Keratinocyte (primary cell): ENCODE results near the gene RASD2. TPM values are rescaled to one million over a fixed set of nuclear protein-coding genes. Genes with fewer than 3 reads are reported as not detected.

Experiments
- DNase-seq: peaks from one replicate; pipeline ENCODE4 v3.0.0-alpha.2; 2011; ENCODE audit warnings: low read depth, missing footprints, low spot score
- FAIRE-seq: peaks from 2 replicates; lab custom pipeline; 2011; peaks lifted over from hg19 to GRCh38; lab: Jason Lieb, UNC
- H2AFZ ChIP-seq: 2 replicates; pipeline ENCODE4 v1.6.0; 2012; ENCODE audit warnings: low read length, control low read depth, inconsistent platforms; ENCODE audit not compliant: control insufficient read depth
- H3K27ac ChIP-seq: 2 replicates; pipeline ENCODE4 v1.5.1; 2011; ENCODE audit warnings: low read length; ENCODE audit not compliant: control insufficient read depth, insufficient read depth
- H3K27me3 ChIP-seq: 3 replicates; pipeline ENCODE4 v1.6.0; 2011; ENCODE audit warnings: low read length; ENCODE audit not compliant: control insufficient read depth, insufficient read depth; ENCODE audit errors: extremely low read depth
- H3K36me3 ChIP-seq, 2 experiments: 2 replicates in 1 of 2; 3 replicates in 1 of 2; pipeline ENCODE4 v1.5.1; 2011; ENCODE audit warnings: low read length in 2 of 2, mild to moderate bottlenecking in 1 of 2; ENCODE audit not compliant: control insufficient read depth in 2 of 2, insufficient read depth in 2 of 2; ENCODE audit errors: extremely low read depth in 1 of 2
- H3K4me1 ChIP-seq: 3 replicates; pipeline ENCODE4 v1.5.1; 2011; ENCODE audit warnings: low read length; ENCODE audit not compliant: control insufficient read depth, insufficient read depth; ENCODE audit errors: extremely low read depth
- H3K4me2 ChIP-seq: 3 replicates; pipeline ENCODE4 v1.6.0; 2011; ENCODE audit warnings: low read depth, low read length; ENCODE audit not compliant: control insufficient read depth, insufficient read depth; ENCODE audit errors: extremely low read depth
- H3K4me3 ChIP-seq, 3 experiments: fragments of 200-600 bp in 1 of 3; sonication (generic) in 1 of 3; 2 replicates in 2 of 3; 3 replicates in 1 of 3; pipeline ENCODE4 v1.5.1; 2011 to 2016; ENCODE audit warnings: low read length in 3 of 3, mild to moderate bottlenecking in 3 of 3, control low read depth in 2 of 3, inconsistent platforms in 1 of 3, low read depth in 1 of 3, mixed read lengths in 1 of 3, mixed run types in 1 of 3, moderate library complexity in 1 of 3; ENCODE audit not compliant: control insufficient read depth in 2 of 3, insufficient read depth in 2 of 3; ENCODE audit errors: extremely low read depth in 1 of 3
- H3K79me2 ChIP-seq: 2 replicates; pipeline ENCODE4 v1.6.0; 2012; ENCODE audit warnings: low read length; ENCODE audit not compliant: control insufficient read depth, insufficient read depth
- H3K9ac ChIP-seq: 3 replicates; pipeline ENCODE4 v1.6.0; 2011; ENCODE audit warnings: low read length; ENCODE audit not compliant: control insufficient read depth, insufficient read depth; ENCODE audit errors: extremely low read depth
- H3K9me1 ChIP-seq: 3 replicates; pipeline ENCODE4 v1.6.0; 2011; ENCODE audit warnings: low read length; ENCODE audit not compliant: control insufficient read depth, insufficient read depth; ENCODE audit errors: extremely low read depth
- H3K9me3 ChIP-seq: 2 replicates; pipeline ENCODE4 v1.5.1; 2012; ENCODE audit warnings: low read depth, low read length; ENCODE audit not compliant: control insufficient read depth
- H4K20me1 ChIP-seq: 3 replicates; pipeline ENCODE4 v1.6.0; 2011; ENCODE audit warnings: low read length; ENCODE audit not compliant: control insufficient read depth, insufficient read depth; ENCODE audit errors: extremely low read depth
- CTCF ChIP-seq, 3 experiments: IDR thresholded peaks in 1 of 3; conservative IDR thresholded peaks in 1 of 3; optimal IDR thresholded peaks in 1 of 3; 2 replicates in 2 of 3; 3 replicates in 1 of 3; pipeline versions ENCODE3 to v1.5.1; 2011; ENCODE audit warnings: low read length in 3 of 3, mild to moderate bottlenecking in 3 of 3, moderate library complexity in 2 of 3, control low read depth in 1 of 3, inconsistent platforms in 1 of 3; ENCODE audit not compliant: insufficient read depth in 2 of 3; ENCODE audit errors: extremely low read depth in 1 of 3
- EZH2 ChIP-seq: IDR thresholded peaks from one replicate; pipeline ENCODE4 v1.6.1; 2012; ENCODE audit warnings: inconsistent platforms, mild to moderate bottlenecking, low read length, moderate library complexity
- dilution Hi-C: fragments of 300-500 bp; cut with MboI; formaldehyde crosslinking; loops from one replicate; pipeline ENCODE4 v1.7.0; 2020; ENCODE audit warnings: low sequenced_read_pairs; ENCODE audit not compliant: extremely low pct_ligation_motif_present
- polyA plus RNA-seq, 5 experiments: library from polyadenylated mRNA; depleted of rRNA in 3 of 5; stranded (reverse) in 3 of 5; stranded (forward) in 1 of 5; unstranded in 1 of 5; fragments of >200 nt; gene quantifications; 1 replicate in 1 of 5; 2 replicates in 3 of 5; 3 replicates in 1 of 5; pipeline versions ENCODE4 v1.2.1 to v1.2.3, GENCODE V29; 2011 to 2012; ENCODE audit warnings: missing spikeins in 2 of 5, low read depth in 1 of 5, low replicate concordance in 1 of 5

The RASD2 gene
- polyA plus RNA-seq, 1 donor (not counting 4 experiments of a cell fraction or from before 2014, with no cell fraction given) = 0.03 TPM

GRCh38 chr22:35526333-35526979, 14.2 kb upstream of the RASD2 start:
- no peaks in the 10 kb centered on the region for H3K27me3 ChIP-seq
- H3K9me1 ChIP-seq = no peaks in the 10 kb centered on the region
- H3K9me3 ChIP-seq = no peaks in the 10 kb centered on the region
- no peaks in the 10 kb centered on the region for H3K79me2 ChIP-seq
- DNase-seq (no peak), FAIRE-seq (no peak)
- H3K36me3 ChIP-seq = no peaks in the 10 kb centered on the region
- no peaks in the 10 kb centered on the region for H4K20me1 ChIP-seq
- no peak for TF ChIP-seq CTCF (optimal IDR thresholded peaks at IDR 0.05 in 1 of 3, IDR thresholded peaks at IDR 0.05 in 1 of 3, conservative IDR thresholded peaks at IDR 0.05 in 1 of 3; ENCODE audit: extremely low read depth in 1 of 3, insufficient read depth in 2 of 3, low read length in 3 of 3)
- no peak for TF ChIP-seq EZH2
- no peak overlapping the region for H3K27ac ChIP-seq
- H3K4me1 ChIP-seq = peaks cover 8% of the 10 kb centered on the region
- no peak overlapping the region for H2AFZ ChIP-seq
- H3K4me3 ChIP-seq = no peak overlapping the region
- no peak overlapping the region for H3K4me2 ChIP-seq
- dilution Hi-C loops = no loop called here
- no peak overlapping the region for H3K9ac ChIP-seq

- H3K4me1 ChIP-seq = no peaks in the 10 kb centered on the region
- H3K9me3 ChIP-seq = no peaks in the 10 kb centered on the region
- H3K9ac ChIP-seq = no peak overlapping the region
- no peaks in the 10 kb centered on the region for H3K79me2 ChIP-seq
- no peak for FAIRE-seq
- no peak overlapping the region for H2AFZ ChIP-seq
- TF ChIP-seq EZH2 = no peak
- TF ChIP-seq CTCF (optimal IDR thresholded peaks at IDR 0.05 in 1 of 3, IDR thresholded peaks at IDR 0.05 in 1 of 3, conservative IDR thresholded peaks at IDR 0.05 in 1 of 3; ENCODE audit: extremely low read depth in 1 of 3, insufficient read depth in 2 of 3, low read length in 3 of 3) = no peak
- no peak overlapping the region for H3K4me3 ChIP-seq
- H3K4me2 ChIP-seq = no peak overlapping the region
- H4K20me1 ChIP-seq = no peaks in the 10 kb centered on the region
- no peak overlapping the region for H3K27ac ChIP-seq
- dilution Hi-C loops = no loop called here
- H3K9me1 ChIP-seq = no peaks in the 10 kb centered on the region
- H3K27me3 ChIP-seq = no peaks in the 10 kb centered on the region
- no peaks in the 10 kb centered on the region for H3K36me3 ChIP-seq
- no peak for DNase-seq
These were observed 11.7 kb upstream of the RASD2 start for GRCh38 chr22:35528927-35529326.
